Panc1 (cell line): ENCODE results near the gene TFF1.

Experiments used
- POLR2AphosphoS5 ChIP-seq: IDR thresholded peaks from 2 replicates; pipeline ENCODE4 v1.6.1; 2012; ENCODE audit warnings: mild to moderate bottlenecking, low read depth, low read length, moderate library complexity
- TF ChIP-seq, protein P1 (sequence below): fragments of 450-650 bp; IDR thresholded peaks from 2 replicates; pipeline ENCODE4 v1.5.1; 2017; ENCODE audit warnings: mild to moderate bottlenecking

DNA sequence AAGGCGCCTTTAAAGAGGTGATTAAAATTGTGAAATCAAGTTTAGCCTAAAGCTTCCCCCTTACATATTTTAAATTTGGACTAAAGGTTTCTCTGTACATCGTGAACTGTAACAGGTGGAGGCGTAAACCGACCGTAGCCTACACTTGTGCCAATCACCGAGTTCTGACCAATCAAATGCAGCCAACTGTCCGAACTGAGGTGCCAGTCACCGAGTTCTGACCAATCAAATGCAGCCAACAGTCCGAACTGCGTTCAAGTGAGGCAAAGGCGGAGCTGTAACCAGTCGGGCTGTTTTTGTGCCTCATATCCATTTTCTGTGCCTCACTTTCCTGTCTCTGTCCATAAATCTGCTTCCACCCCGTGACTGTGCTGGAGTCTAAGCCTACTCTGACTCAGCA lies 7.4 kb downstream of the TFF1 start:
- TF ChIP-seq, protein P1, sequence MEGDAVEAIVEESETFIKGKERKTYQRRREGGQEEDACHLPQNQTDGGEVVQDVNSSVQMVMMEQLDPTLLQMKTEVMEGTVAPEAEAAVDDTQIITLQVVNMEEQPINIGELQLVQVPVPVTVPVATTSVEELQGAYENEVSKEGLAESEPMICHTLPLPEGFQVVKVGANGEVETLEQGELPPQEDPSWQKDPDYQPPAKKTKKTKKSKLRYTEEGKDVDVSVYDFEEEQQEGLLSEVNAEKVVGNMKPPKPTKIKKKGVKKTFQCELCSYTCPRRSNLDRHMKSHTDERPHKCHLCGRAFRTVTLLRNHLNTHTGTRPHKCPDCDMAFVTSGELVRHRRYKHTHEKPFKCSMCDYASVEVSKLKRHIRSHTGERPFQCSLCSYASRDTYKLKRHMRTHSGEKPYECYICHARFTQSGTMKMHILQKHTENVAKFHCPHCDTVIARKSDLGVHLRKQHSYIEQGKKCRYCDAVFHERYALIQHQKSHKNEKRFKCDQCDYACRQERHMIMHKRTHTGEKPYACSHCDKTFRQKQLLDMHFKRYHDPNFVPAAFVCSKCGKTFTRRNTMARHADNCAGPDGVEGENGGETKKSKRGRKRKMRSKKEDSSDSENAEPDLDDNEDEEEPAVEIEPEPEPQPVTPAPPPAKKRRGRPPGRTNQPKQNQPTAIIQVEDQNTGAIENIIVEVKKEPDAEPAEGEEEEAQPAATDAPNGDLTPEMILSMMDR = no peak
- TF ChIP-seq POLR2AphosphoS5 = no peak
